GM23338 (cell line): Measurements from ENCODE around the gene ASB16. TPM values are rescaled to one million over a fixed set of nuclear protein-coding genes. Genes with fewer than 3 reads are reported as not detected.

Experiments
- ATAC-seq: fragments of 200-7000 bp; cut with Tn5 transposase; 3 replicates; pipeline ENCODE4 v1.9.1; 2020
- DNase-seq: peaks from one replicate; pipeline ENCODE4 v3.0.0-alpha.2; 2015; ENCODE audit warnings: low spot score
- H2AFZ ChIP-seq: fragments of 200-600 bp; sonication (generic); 2 replicates; pipeline ENCODE4 v1.8.0; 2016; ENCODE audit warnings: antibody characterized with exemption, mild to moderate bottlenecking, moderate library complexity
- H3F3A ChIP-seq: fragments of 200-600 bp; sonication (generic); replicated peaks from 2 replicates; pipeline ENCODE4 v1.8.0; 2017; ENCODE audit warnings: antibody characterized with exemption, mixed run types, low read depth
- H3K27ac ChIP-seq: fragments of 200-600 bp; sonication (generic); 2 replicates; pipeline ENCODE4 v1.6.1; 2016; ENCODE audit warnings: low read depth
- H3K27me3 ChIP-seq: fragments of 200-600 bp; sonication (generic); 2 replicates; pipeline ENCODE4 v1.8.0; 2016; ENCODE audit warnings: mild to moderate bottlenecking, mixed run types, moderate library complexity; ENCODE audit not compliant: insufficient read depth
- H3K36me3 ChIP-seq: fragments of 200-600 bp; sonication (generic); 2 replicates; pipeline ENCODE4 v1.8.0; 2016; ENCODE audit warnings: mild to moderate bottlenecking; ENCODE audit not compliant: insufficient read depth
- H3K4me1 ChIP-seq: fragments of 200-600 bp; sonication (generic); 2 replicates; pipeline ENCODE4 v1.8.0; 2016; ENCODE audit warnings: mild to moderate bottlenecking, moderate library complexity; ENCODE audit not compliant: insufficient read depth
- H3K4me2 ChIP-seq: fragments of 200-600 bp; sonication (generic); 2 replicates; pipeline ENCODE4 v1.7.1; 2017; ENCODE audit warnings: mixed run types
- H3K4me3 ChIP-seq: fragments of 200-600 bp; sonication (generic); 2 replicates; pipeline ENCODE4 v1.6.1; 2016; ENCODE audit warnings: mixed run types
- H3K79me2 ChIP-seq: fragments of 200-600 bp; sonication (generic); replicated peaks from 2 replicates; pipeline ENCODE4 v1.8.0; 2017; ENCODE audit warnings: mild to moderate bottlenecking; ENCODE audit not compliant: insufficient read depth
- H3K9me2 ChIP-seq: fragments of 200-600 bp; sonication (generic); 2 replicates; pipeline ENCODE4 v1.8.0; 2017; ENCODE audit not compliant: insufficient read depth
- H4K20me1 ChIP-seq: fragments of 200-600 bp; sonication (generic); replicated peaks from 2 replicates; pipeline ENCODE4 v1.8.0; 2017; ENCODE audit warnings: mild to moderate bottlenecking; ENCODE audit not compliant: insufficient read depth
- H3K27ac Mint-ChIP-seq: 2 replicates; pipeline ENCODE4 v1.8.0; 2020; ENCODE audit warnings: inconsistent platforms, mild to moderate bottlenecking, moderate library complexity, mixed read lengths
- H3K27me3 Mint-ChIP-seq: 3 replicates; pipeline ENCODE4 v1.8.0; 2022; ENCODE audit warnings: low read depth, mild to moderate bottlenecking, moderate library complexity, mixed read lengths, inconsistent platforms; ENCODE audit not compliant: insufficient read depth, poor library complexity
- H3K36me3 Mint-ChIP-seq: 3 replicates; pipeline ENCODE4 v1.8.0; 2021; ENCODE audit warnings: low read depth, mild to moderate bottlenecking, inconsistent platforms, moderate library complexity, mixed read lengths
- H3K4me1 Mint-ChIP-seq: 3 replicates; pipeline ENCODE4 v1.8.0; 2020; ENCODE audit warnings: mild to moderate bottlenecking, inconsistent platforms, mixed read lengths
- H3K4me3 Mint-ChIP-seq: 3 replicates; pipeline ENCODE4 v1.8.0; 2021; ENCODE audit warnings: moderate library complexity, mild to moderate bottlenecking, inconsistent platforms, mixed read lengths
- H3K9me3 Mint-ChIP-seq: 3 replicates; pipeline ENCODE4 v1.8.0; 2020; ENCODE audit warnings: moderate library complexity, mild to moderate bottlenecking, inconsistent platforms, mixed read lengths
- EZH2 ChIP-seq: fragments of 200-600 bp; sonication (generic); IDR thresholded peaks from one replicate; pipeline ENCODE4 v1.8.0; 2017; ENCODE audit warnings: antibody characterized with exemption, mild to moderate bottlenecking, low read depth; ENCODE audit not compliant: unreplicated experiment
- JUNB ChIP-seq: IDR thresholded peaks from one replicate; pipeline ENCODE4 v1.6.1; 2016; ENCODE audit warnings: antibody characterized with exemption; ENCODE audit not compliant: unreplicated experiment
- NANOG ChIP-seq: IDR thresholded peaks from 2 replicates; pipeline ENCODE4 v1.6.1; 2016; ENCODE audit warnings: antibody characterized with exemption, borderline replicate concordance
- POLR2AphosphoS5 ChIP-seq: IDR thresholded peaks from 2 replicates; pipeline ENCODE4 v1.6.1; 2016; ENCODE audit warnings: antibody characterized with exemption, low read depth
- ZNF114 ChIP-seq: fragments of 250-450 bp; sonication (Bioruptor Pico); IDR thresholded peaks from 2 replicates; pipeline ENCODE4 v1.5.0; 2020; ENCODE audit warnings: mild to moderate bottlenecking, moderate library complexity
- ZNF331 ChIP-seq: fragments of 250-450 bp; sonication (Bioruptor Pico); IDR thresholded peaks from 2 replicates; pipeline ENCODE4 v1.5.0; 2020; ENCODE audit warnings: low read depth, mild to moderate bottlenecking, moderate library complexity
- polyA plus RNA-seq: library from polyadenylated mRNA; unstranded; fragments of >200 nt; fragmentation: Nextera tagmentation; extraction: Ambion mirVana; gene quantifications from 2 replicates; pipeline ENCODE4 v1.2.1, GENCODE V29; 2016
- total RNA-seq: library from RNA; depleted of rRNA; stranded (reverse); fragments of >200 nt; shearing (Covaris generic); gene quantifications from 2 replicates; pipeline ENCODE4 v1.2.3, GENCODE V29; 2014
- TF ChIP-seq, protein P1 (sequence below): fragments of 250-450 bp; sonication (Bioruptor Pico); IDR thresholded peaks from 2 replicates; pipeline ENCODE4 v1.5.0; 2020; ENCODE audit warnings: mild to moderate bottlenecking, moderate library complexity
- TF ChIP-seq, protein P2 (sequence below), 2 experiments: fragments of 200-600 bp in 1 of 2; sonication (generic) in 1 of 2; conservative IDR thresholded peaks; 2 replicates each; pipeline versions ENCODE4 v1.5.1 to v1.6.1; 2016 to 2017; ENCODE audit warnings: antibody characterized with exemption in 2 of 2, low read depth in 2 of 2, mild to moderate bottlenecking in 2 of 2, moderate library complexity in 1 of 2

ASB16 gene
- total and polyA plus RNA-seq, 2 experiments from 2014 or later = 0.47 TPM; not detected in 1

DNA sequence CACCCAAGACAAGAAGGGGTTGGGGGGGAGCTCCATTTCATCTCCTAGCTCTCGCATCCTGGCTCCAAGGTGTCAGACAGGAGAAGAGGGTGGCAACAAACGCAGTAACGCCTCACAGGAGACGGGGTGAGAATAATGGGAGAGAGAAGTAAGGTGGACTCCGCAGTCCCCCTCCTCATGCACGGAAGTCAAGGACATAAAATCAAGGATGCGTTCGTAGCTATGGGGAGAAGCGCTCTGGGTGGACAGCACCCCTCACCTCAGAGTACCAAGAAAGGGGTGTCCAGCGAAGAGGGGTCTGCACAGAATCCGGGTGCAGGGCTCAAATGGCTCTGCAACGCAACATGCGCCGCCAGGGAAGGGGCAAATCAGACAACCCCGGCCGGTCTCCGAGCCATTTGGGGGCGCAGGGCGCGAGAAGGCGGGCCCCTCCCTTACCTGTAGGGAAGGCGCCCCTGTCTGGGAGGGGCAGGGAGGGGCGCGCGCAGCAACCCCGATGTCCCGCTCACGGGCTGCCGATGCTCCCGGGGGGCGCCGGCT is 47.6 kb upstream of the ASB16 start (continued):
- TF ChIP-seq, protein P1, sequence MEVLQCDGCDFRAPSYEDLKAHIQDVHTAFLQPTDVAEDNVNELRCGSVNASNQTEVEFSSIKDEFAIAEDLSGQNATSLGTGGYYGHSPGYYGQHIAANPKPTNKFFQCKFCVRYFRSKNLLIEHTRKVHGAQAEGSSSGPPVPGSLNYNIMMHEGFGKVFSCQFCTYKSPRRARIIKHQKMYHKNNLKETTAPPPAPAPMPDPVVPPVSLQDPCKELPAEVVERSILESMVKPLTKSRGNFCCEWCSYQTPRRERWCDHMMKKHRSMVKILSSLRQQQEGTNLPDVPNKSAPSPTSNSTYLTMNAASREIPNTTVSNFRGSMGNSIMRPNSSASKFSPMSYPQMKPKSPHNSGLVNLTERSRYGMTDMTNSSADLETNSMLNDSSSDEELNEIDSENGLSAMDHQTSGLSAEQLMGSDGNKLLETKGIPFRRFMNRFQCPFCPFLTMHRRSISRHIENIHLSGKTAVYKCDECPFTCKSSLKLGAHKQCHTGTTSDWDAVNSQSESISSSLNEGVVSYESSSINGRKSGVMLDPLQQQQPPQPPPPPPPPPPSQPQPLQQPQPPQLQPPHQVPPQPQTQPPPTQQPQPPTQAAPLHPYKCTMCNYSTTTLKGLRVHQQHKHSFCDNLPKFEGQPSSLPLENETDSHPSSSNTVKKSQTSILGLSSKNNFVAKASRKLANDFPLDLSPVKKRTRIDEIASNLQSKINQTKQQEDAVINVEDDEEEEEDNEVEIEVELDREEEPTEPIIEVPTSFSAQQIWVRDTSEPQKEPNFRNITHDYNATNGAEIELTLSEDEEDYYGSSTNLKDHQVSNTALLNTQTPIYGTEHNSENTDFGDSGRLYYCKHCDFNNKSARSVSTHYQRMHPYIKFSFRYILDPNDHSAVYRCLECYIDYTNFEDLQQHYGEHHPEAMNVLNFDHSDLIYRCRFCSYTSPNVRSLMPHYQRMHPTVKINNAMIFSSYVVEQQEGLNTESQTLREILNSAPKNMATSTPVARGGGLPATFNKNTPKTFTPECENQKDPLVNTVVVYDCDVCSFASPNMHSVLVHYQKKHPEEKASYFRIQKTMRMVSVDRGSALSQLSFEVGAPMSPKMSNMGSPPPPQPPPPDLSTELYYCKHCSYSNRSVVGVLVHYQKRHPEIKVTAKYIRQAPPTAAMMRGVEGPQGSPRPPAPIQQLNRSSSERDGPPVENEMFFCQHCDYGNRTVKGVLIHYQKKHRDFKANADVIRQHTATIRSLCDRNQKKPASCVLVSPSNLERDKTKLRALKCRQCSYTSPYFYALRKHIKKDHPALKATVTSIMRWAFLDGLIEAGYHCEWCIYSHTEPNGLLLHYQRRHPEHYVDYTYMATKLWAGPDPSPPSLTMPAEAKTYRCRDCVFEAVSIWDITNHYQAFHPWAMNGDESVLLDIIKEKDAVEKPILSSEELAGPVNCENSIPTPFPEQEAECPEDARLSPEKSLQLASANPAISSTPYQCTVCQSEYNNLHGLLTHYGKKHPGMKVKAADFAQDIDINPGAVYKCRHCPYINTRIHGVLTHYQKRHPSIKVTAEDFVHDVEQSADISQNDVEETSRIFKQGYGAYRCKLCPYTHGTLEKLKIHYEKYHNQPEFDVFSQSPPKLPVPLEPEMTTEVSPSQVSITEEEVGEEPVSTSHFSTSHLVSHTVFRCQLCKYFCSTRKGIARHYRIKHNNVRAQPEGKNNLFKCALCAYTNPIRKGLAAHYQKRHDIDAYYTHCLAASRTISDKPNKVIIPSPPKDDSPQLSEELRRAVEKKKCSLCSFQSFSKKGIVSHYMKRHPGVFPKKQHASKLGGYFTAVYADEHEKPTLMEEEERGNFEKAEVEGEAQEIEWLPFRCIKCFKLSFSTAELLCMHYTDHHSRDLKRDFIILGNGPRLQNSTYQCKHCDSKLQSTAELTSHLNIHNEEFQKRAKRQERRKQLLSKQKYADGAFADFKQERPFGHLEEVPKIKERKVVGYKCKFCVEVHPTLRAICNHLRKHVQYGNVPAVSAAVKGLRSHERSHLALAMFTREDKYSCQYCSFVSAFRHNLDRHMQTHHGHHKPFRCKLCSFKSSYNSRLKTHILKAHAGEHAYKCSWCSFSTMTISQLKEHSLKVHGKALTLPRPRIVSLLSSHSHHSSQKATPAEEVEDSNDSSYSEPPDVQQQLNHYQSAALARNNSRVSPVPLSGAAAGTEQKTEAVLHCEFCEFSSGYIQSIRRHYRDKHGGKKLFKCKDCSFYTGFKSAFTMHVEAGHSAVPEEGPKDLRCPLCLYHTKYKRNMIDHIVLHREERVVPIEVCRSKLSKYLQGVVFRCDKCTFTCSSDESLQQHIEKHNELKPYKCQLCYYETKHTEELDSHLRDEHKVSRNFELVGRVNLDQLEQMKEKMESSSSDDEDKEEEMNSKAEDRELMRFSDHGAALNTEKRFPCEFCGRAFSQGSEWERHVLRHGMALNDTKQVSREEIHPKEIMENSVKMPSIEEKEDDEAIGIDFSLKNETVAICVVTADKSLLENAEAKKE = no peak
- TF ChIP-seq ZNF331 (CRISPR knock-in tag) (no peak), POLR2AphosphoS5 (no peak), EZH2 (no peak), ZNF114 (CRISPR knock-in tag) (no peak), NANOG (no peak)

DNA sequence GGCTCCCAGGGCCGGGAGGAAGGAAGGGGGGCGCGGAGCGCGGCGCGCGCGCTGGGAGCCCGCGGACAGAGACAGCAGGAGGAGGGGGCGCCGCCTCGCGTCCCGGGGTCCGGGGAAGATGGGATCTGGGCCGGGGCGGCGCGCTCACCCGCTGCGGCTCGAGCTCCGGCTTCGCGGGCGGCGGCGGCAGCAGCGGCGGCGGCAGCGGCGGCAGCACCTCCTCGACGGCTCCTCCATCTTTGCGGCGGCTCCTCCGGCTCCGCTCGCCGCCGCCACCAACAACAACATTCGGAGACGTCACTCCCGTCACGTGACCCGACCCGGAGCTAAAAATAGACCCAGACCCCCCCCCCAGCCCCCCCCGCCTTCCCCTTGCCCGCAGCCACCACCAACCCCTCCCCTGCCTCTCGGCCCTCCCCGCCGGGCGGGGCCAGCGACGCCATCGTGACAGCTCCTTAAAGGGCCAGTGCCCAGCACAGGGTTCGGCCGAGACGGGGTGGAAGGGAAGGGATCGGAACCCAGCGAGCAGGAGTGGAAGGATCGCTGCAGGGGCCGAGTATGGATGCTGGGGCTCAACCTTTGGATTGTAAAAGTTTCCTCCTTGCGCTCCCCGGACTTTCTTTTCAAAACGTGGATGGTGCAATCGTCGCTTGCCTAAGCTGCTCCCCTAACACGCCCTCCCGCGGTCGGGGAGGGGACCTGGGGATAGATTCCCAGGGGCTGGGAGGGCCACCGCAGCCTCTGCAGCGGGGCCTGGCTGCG is 47.0 kb upstream of the ASB16 start, which contains the start of gene HDAC5:
TSS of gene HDAC5 (minus strand) at position 286 of the 762 bp plus-strand sequence. CDS start 6,126 bp downstream, outside the sequence.
- H4K20me1 ChIP-seq = peaks cover 15% of the 10 kb centered on the region
- TF ChIP-seq JUNB (no peak), POLR2AphosphoS5 (peak; percentile 72)
- TF ChIP-seq, protein P2, sequence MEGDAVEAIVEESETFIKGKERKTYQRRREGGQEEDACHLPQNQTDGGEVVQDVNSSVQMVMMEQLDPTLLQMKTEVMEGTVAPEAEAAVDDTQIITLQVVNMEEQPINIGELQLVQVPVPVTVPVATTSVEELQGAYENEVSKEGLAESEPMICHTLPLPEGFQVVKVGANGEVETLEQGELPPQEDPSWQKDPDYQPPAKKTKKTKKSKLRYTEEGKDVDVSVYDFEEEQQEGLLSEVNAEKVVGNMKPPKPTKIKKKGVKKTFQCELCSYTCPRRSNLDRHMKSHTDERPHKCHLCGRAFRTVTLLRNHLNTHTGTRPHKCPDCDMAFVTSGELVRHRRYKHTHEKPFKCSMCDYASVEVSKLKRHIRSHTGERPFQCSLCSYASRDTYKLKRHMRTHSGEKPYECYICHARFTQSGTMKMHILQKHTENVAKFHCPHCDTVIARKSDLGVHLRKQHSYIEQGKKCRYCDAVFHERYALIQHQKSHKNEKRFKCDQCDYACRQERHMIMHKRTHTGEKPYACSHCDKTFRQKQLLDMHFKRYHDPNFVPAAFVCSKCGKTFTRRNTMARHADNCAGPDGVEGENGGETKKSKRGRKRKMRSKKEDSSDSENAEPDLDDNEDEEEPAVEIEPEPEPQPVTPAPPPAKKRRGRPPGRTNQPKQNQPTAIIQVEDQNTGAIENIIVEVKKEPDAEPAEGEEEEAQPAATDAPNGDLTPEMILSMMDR (conservative IDR thresholded peaks at IDR 0.05; ENCODE audit: low read depth in 2 of 2) = peak; percentile 53 to 64
- ATAC-seq (peak; percentile 82), DNase-seq (peak; percentile 97)
- H3K4me1 ChIP-seq = peaks cover 27% of the 10 kb centered on the region
- Mint-ChIP-seq H3K4me3 (peak within 1 kb of the TSS; percentile 89), H3K4me1 (peaks cover 41% of the 10 kb centered on the region), H3K27me3 (peaks cover 5% of the 10 kb centered on the region), H3K9me3 (no peaks in the 10 kb centered on the region), H3K36me3 (no peaks in the 10 kb centered on the region; the same call in 2 of the 3 replicates), H3K27ac (peak within 1 kb of the TSS; percentile 99)
- no peaks in the 10 kb centered on the region for H3K9me2 ChIP-seq
- H3K36me3 ChIP-seq = no peaks in the 10 kb centered on the region
- peak within 1 kb of the TSS; percentile 96 for H3K4me3 ChIP-seq
- peak within 1 kb of the TSS; percentile 98 for H3K4me2 ChIP-seq
- H2AFZ ChIP-seq = peak within 1 kb of the TSS; percentile 91; the same call in 1 of the 2 replicates
- H3K79me2 ChIP-seq = peaks cover 39% of the 10 kb centered on the region
- no peaks in the 10 kb centered on the region for H3K27me3 ChIP-seq
- H3K27ac ChIP-seq = peak within 1 kb of the TSS; percentile 83; the same call in 1 of the 2 replicates
- no peaks in the 10 kb centered on the region for H3F3A ChIP-seq
